Tibial nerve (tissue), 4 donors: ENCODE data around the gene CCDC47. TPM values are rescaled to one million over a fixed set of nuclear protein-coding genes. Genes with fewer than 3 reads are reported as not detected.

Experiments
- DNase-seq, 2 donors: peaks; one replicate each; pipeline ENCODE4 v3.0.0-alpha.2; 2019; ENCODE audit warnings: low spot score in 2 of 2
- H3K27ac ChIP-seq, 4 donors: fragments of 200-600 bp; sonication (generic) in 3 of 4; one replicate each; pipeline ENCODE4 v1.5.1; 2017 to 2019; ENCODE audit warnings: mild to moderate bottlenecking in 1 of 4
- H3K27me3 ChIP-seq, 2 donors: fragments of 200-600 bp; sonication (generic) in 1 of 2; one replicate each; pipeline versions ENCODE4 v1.5.1 to v1.6.0; 2017 to 2019
- H3K36me3 ChIP-seq, 3 donors: fragments of 200-600 bp; sonication (generic); one replicate each; pipeline ENCODE4 v1.5.1; 2018 to 2019
- H3K4me1 ChIP-seq, 4 donors: fragments of 200-600 bp; sonication (generic) in 3 of 4; one replicate each; pipeline ENCODE4 v1.5.1; 2017 to 2019
- H3K4me3 ChIP-seq, 4 donors: fragments of 200-600 bp; sonication (generic) in 3 of 4; one replicate each; pipeline ENCODE4 v1.5.1; 2017 to 2019; ENCODE audit warnings: mild to moderate bottlenecking in 1 of 4, moderate library complexity in 1 of 4
- H3K9me3 ChIP-seq, 4 donors: fragments of 200-600 bp; sonication (generic) in 3 of 4; one replicate each; pipeline ENCODE4 v1.5.1; 2017 to 2019
- CTCF ChIP-seq, 5 experiments: fragments of 200-600 bp in 3 of 5; fragments of 450-650 bp in 2 of 5; sonication (generic) in 3 of 5; IDR thresholded peaks; one replicate each; pipeline ENCODE4 v1.5.1; 2016 to 2019; ENCODE audit warnings: antibody characterized with exemption in 5 of 5, mild to moderate bottlenecking in 3 of 5, moderate library complexity in 2 of 5
- EP300 ChIP-seq, 2 donors: sonication (generic); formaldehyde crosslinking; IDR thresholded peaks; one replicate each; pipeline ENCODE4 v1.6.1; 2017; ENCODE audit warnings: antibody characterized with exemption in 2 of 2, mild to moderate bottlenecking in 1 of 2
- POLR2A ChIP-seq, 2 donors: fragments of 450-650 bp; IDR thresholded peaks; one replicate each; pipeline ENCODE4 v1.6.1; 2017; ENCODE audit warnings: antibody characterized with exemption in 2 of 2, mild to moderate bottlenecking in 2 of 2, moderate library complexity in 2 of 2
- WGBS, 2 donors: methylation state at CpG; one replicate each; pipeline ENCODE4 v1.1.5; 2018; 5-methylcytosine and 5-hydroxymethylcytosine counted together
- total RNA-seq, 4 donors: library from RNA; depleted of rRNA; stranded (reverse); fragments of >200 nt; gene quantifications; one replicate each; pipeline ENCODE4 v1.1.0, GENCODE V29; 2016

Gene CCDC47
- total RNA-seq, 4 donors from 2014 or later: 43.7 to 62.0 (median 51.0) TPM

- no peaks in the 10 kb centered on the region for H3K9me3 ChIP-seq
- H3K27ac ChIP-seq: no peak overlapping the region
- no peak for DNase-seq
- H3K4me1 ChIP-seq: no peaks in the 10 kb centered on the region
- no peaks in the 10 kb centered on the region for H3K27me3 ChIP-seq
- no peak for TF ChIP-seq POLR2A (IDR thresholded peaks at IDR 0.05)
- TF ChIP-seq CTCF (IDR thresholded peaks at IDR 0.05): no peak
- no peak for TF ChIP-seq EP300 (IDR thresholded peaks at IDR 0.05)
- 73 to 86% methylated on average over 1 of the region's 1 CpG for WGBS, 2 donors
- H3K36me3 ChIP-seq: peaks cover 0 to 99% (median 4%) of the 10 kb centered on the region in 3 donors
- no peak overlapping the region for H3K4me3 ChIP-seq
Measured at GRCh38 chr17:63753215-63753614, 20.2 kb downstream of the CCDC47 start.

GRCh38 chr17:63752707-63753106, 20.7 kb downstream of the CCDC47 start:
- Histone ChIP-seq H3K4me1 (no peaks in the 10 kb centered on the region), H3K27me3 (no peaks in the 10 kb centered on the region), H3K27ac (no peak overlapping the region), H3K9me3 (no peaks in the 10 kb centered on the region), H3K4me3 (no peak overlapping the region), H3K36me3 (peaks cover 0 to 99% (median 4%) of the 10 kb centered on the region in 3 donors)
- no peak for DNase-seq
- TF ChIP-seq POLR2A (IDR thresholded peaks at IDR 0.05) (no peak), EP300 (IDR thresholded peaks at IDR 0.05) (no peak)
- 87 to 88% methylated on average over 1 of the region's 1 CpG for WGBS, 2 donors

- H3K36me3 ChIP-seq: peaks cover 0 to 98% (median 4%) of the 10 kb centered on the region in 3 donors
- TF ChIP-seq EP300 (IDR thresholded peaks at IDR 0.05) (no peak), POLR2A (IDR thresholded peaks at IDR 0.05) (no peak), CTCF (IDR thresholded peaks at IDR 0.05) (no peak)
- H3K9me3 ChIP-seq: no peaks in the 10 kb centered on the region
- H3K27me3 ChIP-seq: no peaks in the 10 kb centered on the region
- H3K27ac ChIP-seq: no peak overlapping the region
- no peaks in the 10 kb centered on the region for H3K4me1 ChIP-seq
- DNase-seq: no peak
- 70 to 76% methylated on average over 8 of the region's 8 CpGs for WGBS, 2 donors
- H3K4me3 ChIP-seq: no peak overlapping the region
Measured at GRCh38 chr17:63751806-63752205, 21.6 kb downstream of the CCDC47 start.

GRCh38 chr17:63741408-63742173, 31.8 kb downstream of the CCDC47 start, which contains the start of gene STRADA:
STRADA (minus strand) TSS chr17:63741799; CDS start chr17:63728369, 13,430 bp downstream.
- peak within 1 kb of the TSS; percentile 74 to 92 (median 86) for H3K4me3 ChIP-seq
- H3K36me3 ChIP-seq: peaks cover 0 to 22% (median 0%) of the 10 kb centered on the region in 3 donors
- WGBS, 2 donors: 0 to 1% methylated on average over 41 to 46 of the region's 61 CpGs
- H3K9me3 ChIP-seq: no peaks in the 10 kb centered on the region
- H3K27me3 ChIP-seq: no peaks in the 10 kb centered on the region
- peaks cover 0 to 25% (median 12%) of the 10 kb centered on the region in 4 donors for H3K4me1 ChIP-seq
- TF ChIP-seq POLR2A (IDR thresholded peaks at IDR 0.05) (peak; percentile 49 to 78), EP300 (IDR thresholded peaks at IDR 0.05) (peak; percentile 85 to 92), CTCF (IDR thresholded peaks at IDR 0.05) (peak in 1 of 5 experiments; percentile 30)
- DNase-seq: peak; percentile 94 to 95
- peak within 1 kb of the TSS; percentile 58 to 94 (median 92) for H3K27ac ChIP-seq

- 0% methylated on average over 10 to 12 of the region's 14 CpGs for WGBS, 2 donors
- no peak for TF ChIP-seq CTCF (IDR thresholded peaks at IDR 0.05)
- no peak for TF ChIP-seq POLR2A (IDR thresholded peaks at IDR 0.05)
- no peak for TF ChIP-seq EP300 (IDR thresholded peaks at IDR 0.05)
- no peaks in the 10 kb centered on the region for H3K27me3 ChIP-seq
- no peak for DNase-seq
- peak overlapping the region; percentile 58 to 94 (median 92) for H3K27ac ChIP-seq
- peaks cover 0 to 25% (median 12%) of the 10 kb centered on the region in 4 donors for H3K4me1 ChIP-seq
- H3K9me3 ChIP-seq: no peaks in the 10 kb centered on the region
- peak overlapping the region; percentile 74 to 92 (median 86) for H3K4me3 ChIP-seq
- H3K36me3 ChIP-seq: peaks cover 0 to 17% (median 0%) of the 10 kb centered on the region in 3 donors
Measured at GRCh38 chr17:63741143-63741407, 32.3 kb downstream of the CCDC47 start.
